ENCODE measurements around the gene KCNQ4.

The KCNQ4 gene

GRCh38 chr1:40777224-40777970 is 6.2 kb upstream of the KCNQ4 start:
- no peak for DNase-seq

- DNase-seq: no peak
These were observed 2.6 kb upstream of the KCNQ4 start for GRCh38 chr1:40780678-40781607.

GRCh38 chr1:40781608-40781971 is 2.0 kb upstream of the KCNQ4 start:
- no peak for DNase-seq

- no peak for DNase-seq
These were observed 1.1 kb upstream of the KCNQ4 start for GRCh38 chr1:40782371-40782956.

GRCh38 chr1:40784141-40784770 is 669 bp downstream of the KCNQ4 start:
- no peak for DNase-seq

- no peak for DNase-seq
These were observed 1.2 kb downstream of the KCNQ4 start for GRCh38 chr1:40784771-40785151.

GRCh38 chr1:40785446-40785845 is 1.9 kb downstream of the KCNQ4 start:
- no peak for DNase-seq

GRCh38 chr1:40786171-40786994 is 2.8 kb downstream of the KCNQ4 start:
- no peak for DNase-seq

- DNase-seq: no peak
These were observed 3.6 kb downstream of the KCNQ4 start for GRCh38 chr1:40786995-40787705.

- no peak for DNase-seq
These were observed 4.4 kb downstream of the KCNQ4 start for GRCh38 chr1:40787737-40788560.

GRCh38 chr1:40788561-40789341 is 5.2 kb downstream of the KCNQ4 start:
- DNase-seq: no peak

- DNase-seq: no peak
These were observed 5.7 kb downstream of the KCNQ4 start for GRCh38 chr1:40789342-40789598.

- DNase-seq: no peak
These were observed 6.3 kb downstream of the KCNQ4 start for GRCh38 chr1:40789661-40790430.

GRCh38 chr1:40792036-40792435 is 8.4 kb downstream of the KCNQ4 start:
- DNase-seq: no peak

GRCh38 chr1:40793617-40794016 is 10.0 kb downstream of the KCNQ4 start:
- no peak for DNase-seq

- no peak for DNase-seq
These were observed 10.5 kb downstream of the KCNQ4 start for GRCh38 chr1:40794048-40794447.

GRCh38 chr1:40794974-40795715 is 11.6 kb downstream of the KCNQ4 start:
- DNase-seq: no peak

GRCh38 chr1:40795811-40796586 is 12.4 kb downstream of the KCNQ4 start:
- no peak for DNase-seq
